GM19455 (cell line): ENCODE results near the gene MGAT4B.
"Not testable (repeated sequence)": the region's sequence is repeated elsewhere in the genome, so short reads cannot be mapped to it uniquely, and the experiment has no call there.

Experiments
- ATAC-seq: cut with Tn5 transposase; IDR thresholded peaks from one replicate; pipeline ENCODE4 v1.9.1; 2021; ENCODE audit not compliant: unreplicated experiment

Gene MGAT4B

GRCh38 chr5:179795863-179796833, 10.5 kb downstream of the MGAT4B start:
- ATAC-seq: peak; percentile 80

DNA sequence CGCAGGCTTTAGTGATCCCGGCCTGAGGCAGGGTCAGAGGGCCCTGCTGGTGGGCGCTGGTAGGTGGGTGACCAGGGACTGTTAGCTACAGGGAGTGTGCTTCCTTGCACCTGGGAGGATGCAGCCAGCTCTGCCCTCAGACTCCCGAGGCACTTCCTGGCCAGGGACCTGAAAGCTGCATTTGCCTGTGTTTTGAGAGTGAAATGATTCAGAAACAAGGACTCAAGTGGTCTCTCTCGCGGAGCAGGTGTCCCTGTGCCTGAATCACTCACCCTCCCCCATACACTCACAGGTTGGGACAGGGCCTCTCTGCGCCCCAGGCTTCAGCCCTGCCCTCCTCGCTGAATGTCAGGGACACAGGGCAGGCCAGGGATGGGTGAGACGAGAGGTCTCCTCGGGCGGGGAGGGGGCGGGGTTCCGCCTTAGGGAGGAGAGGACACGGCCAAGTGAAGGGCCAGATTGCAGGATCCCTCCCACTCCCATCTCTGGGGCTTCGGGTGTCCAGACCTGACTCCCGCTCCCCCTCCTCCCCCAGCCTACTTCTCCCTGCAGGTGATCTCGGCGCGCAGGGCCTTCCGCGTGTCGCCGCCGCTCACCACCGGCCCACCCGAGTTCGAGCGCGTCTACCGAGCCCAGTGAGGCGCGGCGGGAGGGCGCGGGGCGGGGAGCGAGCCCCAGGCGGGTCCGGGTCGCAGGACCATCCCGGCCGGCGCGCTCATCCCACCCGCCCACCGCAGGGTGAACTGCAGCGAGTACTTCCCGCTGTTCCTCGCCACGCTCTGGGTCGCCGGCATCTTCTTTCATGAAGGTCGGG, 11.4 kb downstream of the MGAT4B start:
- ATAC-seq: peak; percentile 6

DNA sequence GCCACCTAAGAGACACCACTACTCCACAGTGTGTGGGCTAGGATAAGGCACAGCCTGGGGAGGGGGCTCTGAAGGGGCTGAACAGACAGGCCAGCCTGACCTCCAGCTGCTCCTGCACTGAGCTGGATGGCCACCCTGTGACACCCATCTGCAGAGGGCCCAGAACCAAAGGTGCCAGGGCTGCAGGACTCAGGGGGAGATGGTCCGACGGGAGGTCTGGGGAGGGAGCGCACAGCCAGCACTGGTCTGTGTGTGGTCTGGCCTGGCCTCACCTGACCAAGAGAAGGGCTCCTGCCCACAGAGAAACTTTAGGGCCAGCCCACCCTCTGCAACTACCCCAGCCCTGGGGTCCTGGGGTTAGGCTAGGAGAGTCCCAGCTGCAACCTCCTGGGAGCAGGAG, 12.1 kb downstream of the MGAT4B start:
- no peak for ATAC-seq

- no peak for ATAC-seq
Observed at GRCh38 chr5:179794171-179794570, 12.5 kb downstream of the MGAT4B start.

GRCh38 chr5:179793468-179794139, 13.1 kb downstream of the MGAT4B start, which contains the start of gene LTC4S:
LTC4S (plus strand) TSS chr5:179793986; CDS start chr5:179794081, 95 bp downstream.
- ATAC-seq: no peak

GRCh38 chr5:179792612-179793467, 13.8 kb downstream of the MGAT4B start:
- ATAC-seq: no peak

DNA sequence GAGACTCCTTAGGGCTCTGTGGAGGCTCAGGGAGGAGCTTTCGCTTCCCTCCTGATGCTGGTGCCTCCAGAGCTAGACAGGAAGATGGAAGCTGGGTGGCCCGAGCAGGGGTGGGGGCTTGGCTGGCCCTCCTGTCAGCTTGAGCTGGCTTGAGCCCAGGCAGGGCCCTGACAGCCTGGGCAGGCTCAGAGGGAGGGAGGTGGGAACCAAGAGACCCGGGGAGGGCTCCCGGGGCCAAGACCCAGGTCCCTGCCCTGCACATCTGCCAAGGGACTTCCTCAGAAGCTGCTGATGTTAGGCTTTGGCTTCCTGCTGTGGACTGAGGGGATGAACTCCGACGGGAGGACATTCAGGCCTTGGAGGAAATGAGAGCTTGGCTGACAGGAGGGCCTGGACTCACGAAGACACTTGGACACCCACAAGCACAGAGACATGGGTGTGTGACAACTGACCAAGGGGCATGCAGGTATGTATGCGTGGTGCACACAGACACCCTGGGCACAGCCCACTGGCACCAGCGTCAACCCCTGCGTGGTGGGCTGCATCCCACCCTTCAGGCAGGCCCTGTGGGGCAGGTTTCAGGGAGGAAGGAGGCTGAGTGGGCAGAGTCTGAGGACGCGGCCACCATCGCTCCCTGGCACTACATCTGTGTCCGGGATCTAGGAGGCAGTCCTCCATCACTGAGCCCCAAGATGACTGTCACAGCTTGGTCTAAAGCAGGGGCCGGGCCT, 14.6 kb downstream of the MGAT4B start:
- ATAC-seq: no peak

DNA sequence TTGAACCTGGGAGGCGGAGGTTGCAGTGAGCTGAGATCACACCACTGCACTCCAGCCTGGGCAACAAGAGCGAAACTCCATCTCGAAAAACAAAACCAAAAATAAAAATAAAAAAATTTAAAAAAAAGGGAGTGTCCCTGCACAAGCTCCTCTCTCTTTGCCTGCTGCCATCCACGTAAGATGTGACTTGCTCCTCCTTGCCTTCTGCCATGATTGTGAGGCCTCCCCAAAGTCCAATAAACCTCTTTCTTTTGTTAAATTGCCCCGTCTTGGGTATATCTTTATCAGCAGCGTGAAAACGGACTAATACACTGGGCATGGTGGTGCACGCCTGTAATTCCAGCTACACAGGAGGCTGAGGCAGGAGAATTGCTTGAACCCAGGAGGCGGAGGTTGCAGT, 17.4 kb downstream of the MGAT4B start:
- not testable (repeated sequence) for ATAC-seq

DNA sequence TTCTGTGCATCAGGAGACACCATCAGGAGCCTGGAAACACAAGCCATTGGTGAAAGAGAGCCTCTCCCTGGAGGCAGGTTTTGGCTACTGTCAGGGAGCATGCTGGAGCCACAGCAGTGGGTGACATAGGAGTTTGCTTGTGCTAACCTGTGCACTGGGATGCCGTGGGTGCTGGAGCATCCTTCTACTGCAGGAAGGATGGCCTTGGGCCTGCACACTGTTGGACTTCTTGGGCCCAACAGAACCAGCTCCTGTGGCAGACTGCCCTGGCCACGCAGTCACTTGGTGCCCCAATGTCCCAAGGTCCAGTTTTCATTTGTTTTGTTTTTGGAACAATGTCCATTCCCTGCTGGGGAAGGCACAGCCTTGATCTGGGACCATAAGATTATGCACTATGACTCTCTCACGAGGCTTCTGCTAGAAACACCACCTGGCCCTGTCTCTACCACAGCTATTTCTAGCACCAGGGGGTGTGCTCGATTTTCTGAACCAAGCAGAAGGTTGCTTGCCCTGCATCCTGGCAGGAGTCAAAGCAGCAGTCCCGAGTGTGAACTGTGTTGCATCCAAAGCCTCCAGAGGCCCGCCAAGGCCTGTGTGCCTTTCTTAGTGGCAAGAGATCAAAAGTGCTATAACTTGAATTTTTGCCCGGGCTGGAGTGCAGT, 18.3 kb downstream of the MGAT4B start:
- ATAC-seq: no peak

- no peak for ATAC-seq
Observed at GRCh38 chr5:179786861-179787260, 19.8 kb downstream of the MGAT4B start.

DNA sequence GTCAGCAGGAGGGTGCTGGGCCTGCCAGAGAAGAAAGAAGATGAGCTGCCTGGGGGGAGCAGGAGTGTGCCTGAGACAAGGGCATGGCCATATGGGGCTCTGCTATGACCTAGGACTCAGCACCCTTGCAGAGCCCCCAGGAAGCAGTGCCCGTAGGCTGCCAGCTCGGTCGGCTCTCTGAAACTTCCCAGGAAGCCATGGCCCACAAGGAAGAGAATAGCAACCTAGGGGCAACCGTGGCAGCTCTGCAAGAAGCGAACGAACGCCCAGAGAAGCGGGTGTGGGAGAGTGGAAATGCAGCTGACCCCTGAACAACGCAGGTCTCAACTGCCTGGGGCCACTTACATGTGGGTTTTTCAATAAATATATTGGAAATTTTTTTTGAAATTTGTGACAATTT, 23.5 kb downstream of the MGAT4B start:
- ATAC-seq: no peak

GRCh38 chr5:179781846-179782245, 24.8 kb downstream of the MGAT4B start:
- ATAC-seq: no peak

- no peak for ATAC-seq
Observed at GRCh38 chr5:179780362-179780761, 26.3 kb downstream of the MGAT4B start.

DNA sequence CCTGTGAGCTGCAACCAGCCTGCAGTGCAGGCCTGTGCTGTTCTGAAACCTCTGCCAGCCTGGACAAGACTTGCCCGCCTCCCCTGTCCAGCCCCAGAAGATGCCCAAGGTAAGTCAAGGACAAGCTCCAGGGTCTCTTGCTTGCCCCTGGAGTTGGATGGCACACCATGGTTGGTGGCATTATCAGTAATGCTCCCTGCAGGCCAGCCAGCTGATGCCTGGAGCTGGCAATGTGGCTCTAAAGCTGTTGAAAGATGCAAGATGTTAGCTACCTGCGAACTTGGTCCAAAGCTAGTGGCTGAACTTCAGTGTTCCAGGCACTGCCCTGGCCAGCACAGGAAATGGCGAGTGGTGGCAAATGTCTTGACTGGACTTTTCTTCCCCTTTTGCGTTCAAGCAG, 26.8 kb downstream of the MGAT4B start:
- ATAC-seq: no peak

DNA sequence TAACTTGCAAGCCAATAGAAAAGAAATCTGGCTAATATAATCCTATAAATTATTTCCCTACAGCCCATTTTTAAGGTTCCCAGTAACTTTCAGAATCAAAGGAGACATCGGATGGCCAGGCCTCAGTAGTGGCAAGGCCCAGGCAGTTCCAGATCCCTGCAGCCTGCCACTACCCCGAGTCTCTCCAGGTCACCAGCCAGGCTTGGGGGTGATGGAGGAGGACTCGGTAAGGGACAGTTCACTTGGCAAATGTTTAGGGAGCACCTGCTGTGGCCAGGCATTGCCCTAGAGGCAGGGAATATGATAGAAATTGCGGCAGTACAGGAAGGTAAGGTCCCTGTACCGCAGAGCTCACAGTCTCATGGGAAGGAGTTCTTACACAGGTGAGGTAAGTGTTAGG, 28.1 kb downstream of the MGAT4B start:
- ATAC-seq: no peak

- ATAC-seq: no peak
Observed at GRCh38 chr5:179777909-179778308, 28.8 kb downstream of the MGAT4B start.

- no peak for ATAC-seq
Observed at GRCh38 chr5:179777456-179777855, 29.2 kb downstream of the MGAT4B start.

GRCh38 chr5:179776411-179776938, 30.2 kb downstream of the MGAT4B start:
- ATAC-seq: no peak

DNA sequence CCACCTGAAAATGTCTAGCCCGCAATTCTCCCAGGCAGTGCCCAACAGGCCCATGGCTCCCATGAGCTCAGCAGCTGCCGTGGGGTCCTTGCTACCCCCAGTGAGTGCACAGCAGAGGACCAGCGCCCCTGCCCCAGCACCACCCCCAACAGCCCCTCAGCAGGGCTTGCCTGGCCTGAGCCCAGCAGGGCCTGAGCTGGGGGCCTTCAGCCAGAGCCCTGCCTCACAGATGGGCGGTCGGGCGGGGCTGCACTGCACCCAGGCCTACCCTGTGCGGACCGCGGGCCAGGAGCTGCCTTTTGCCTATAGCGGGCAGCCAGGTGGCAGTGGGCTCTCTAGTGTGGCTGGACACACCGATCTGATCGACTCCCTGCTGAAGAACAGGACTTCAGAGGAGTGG, 32.2 kb downstream of the MGAT4B start:
- no peak for ATAC-seq
